Mucosa of gallbladder (tissue), 1 donor: ENCODE measurements around the gene FAM151B. TPM values are rescaled to one million over a fixed set of nuclear protein-coding genes. Genes with fewer than 3 reads are reported as not detected.
"Not testable (repeated sequence)": the region's sequence is repeated elsewhere in the genome, so short reads cannot be mapped to it uniquely, and the experiment has no call there.

Source experiments
- DNase-seq: peaks from one replicate; pipeline ENCODE4 v3.0.0-alpha.2; 2020; ENCODE audit warnings: low spot score
- total RNA-seq: library from RNA; stranded (reverse); gene quantifications from one replicate; pipeline ENCODE4 v1.2.1, GENCODE V29; 2021
- donor health status: DM: no; HTN: no; CAD: no.

The FAM151B gene
- total RNA-seq, 1 donor from 2014 or later = 3.0 TPM

DNA sequence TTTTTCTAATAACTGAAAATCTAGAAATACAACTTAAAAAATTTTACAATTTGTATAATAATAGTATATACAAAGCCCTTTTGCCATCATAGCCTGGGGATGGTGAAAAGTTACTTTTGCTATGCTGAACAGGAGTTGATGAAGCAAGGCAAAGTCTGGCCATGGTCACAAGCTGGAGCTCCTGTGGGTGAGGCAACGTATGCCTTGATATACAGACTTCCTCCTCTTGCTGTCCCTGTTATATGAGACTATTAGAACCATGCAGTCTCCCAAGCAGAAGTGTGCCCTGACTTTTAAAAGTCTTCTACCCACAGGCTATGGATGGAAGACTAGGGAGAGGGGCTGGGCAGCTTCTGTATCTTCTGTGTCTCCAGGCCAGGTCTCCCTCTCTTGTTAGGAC lies 15.7 kb downstream of the FAM151B start:
- no peak for DNase-seq

DNA sequence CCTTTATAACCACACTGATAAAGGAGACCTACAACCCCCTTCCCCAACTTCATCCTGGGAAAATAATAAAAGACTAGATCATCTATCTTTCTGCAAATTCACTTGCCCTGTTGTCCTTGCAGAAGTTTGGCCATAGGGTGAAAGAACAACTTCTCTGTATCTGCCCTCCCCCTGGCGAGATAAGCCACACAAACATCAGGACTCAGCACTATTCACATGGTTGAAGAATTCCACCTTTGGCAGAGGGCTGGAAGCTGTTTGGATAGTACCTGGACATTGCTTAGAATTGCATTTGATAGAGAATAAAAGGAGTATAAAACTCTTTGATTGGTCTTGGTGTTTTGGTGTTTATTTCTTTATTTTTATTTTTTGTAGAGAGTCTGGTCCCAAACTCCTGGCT lies 16.9 kb downstream of the FAM151B start:
- no peak for DNase-seq

DNA sequence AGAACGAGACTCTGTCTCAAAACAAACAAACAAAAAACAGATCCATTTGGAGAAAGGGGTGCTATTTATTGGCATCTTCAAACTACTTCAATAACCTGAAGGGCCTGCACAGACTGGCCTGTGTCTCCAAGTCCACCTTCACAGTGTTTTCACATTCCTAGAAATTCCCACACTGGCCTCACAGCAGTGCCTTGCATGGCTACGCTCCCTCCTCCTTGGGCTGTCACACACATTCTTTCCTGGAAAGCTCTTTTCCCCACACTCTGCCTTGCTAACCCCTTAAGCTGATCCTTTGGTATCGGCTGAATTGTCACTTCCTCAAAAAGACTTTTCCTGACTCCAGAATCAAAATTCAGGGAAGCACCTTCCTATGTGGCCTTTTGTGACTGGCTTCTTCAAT lies 19.8 kb downstream of the FAM151B start:
- no peak for DNase-seq

DNA sequence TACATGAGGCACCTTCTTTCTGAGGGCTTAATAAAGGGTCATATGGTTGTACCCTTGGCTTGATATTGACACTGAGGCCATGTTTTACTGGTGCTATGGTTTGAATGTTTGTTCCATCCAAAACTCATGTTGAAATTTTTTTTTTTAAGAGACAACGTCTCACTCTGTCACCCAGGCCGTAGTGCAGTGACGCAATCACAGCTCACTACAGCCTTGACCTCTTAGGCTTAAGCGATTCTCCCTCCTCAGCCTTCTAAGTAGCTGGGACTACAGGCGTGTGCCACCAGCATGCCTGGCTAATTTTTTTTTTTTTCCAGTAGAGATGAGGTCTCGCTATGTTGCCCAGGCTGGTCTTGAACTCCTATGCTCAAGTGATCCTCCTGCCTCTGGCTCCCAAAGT lies 20.9 kb downstream of the FAM151B start:
- no peak for DNase-seq

DNA sequence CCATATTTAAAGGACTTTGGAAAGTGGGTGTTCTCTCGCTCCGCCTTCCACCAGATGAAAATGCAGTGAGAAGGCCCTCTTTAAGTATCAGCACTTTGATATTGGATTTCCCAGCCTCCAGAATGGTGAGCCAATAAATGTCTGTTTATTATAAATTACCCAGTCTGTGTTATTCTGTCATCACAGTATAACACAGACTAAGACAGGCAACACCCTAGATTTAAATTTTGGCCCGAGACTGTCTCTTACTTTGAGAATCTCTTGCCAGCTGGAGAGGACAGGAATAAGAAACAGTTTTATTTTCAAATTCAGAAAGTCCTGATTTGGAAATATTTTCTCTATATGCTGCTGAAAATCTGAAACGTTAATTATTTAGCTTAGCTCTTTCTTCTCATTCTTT lies 21.5 kb downstream of the FAM151B start:
- no peak for DNase-seq

DNA sequence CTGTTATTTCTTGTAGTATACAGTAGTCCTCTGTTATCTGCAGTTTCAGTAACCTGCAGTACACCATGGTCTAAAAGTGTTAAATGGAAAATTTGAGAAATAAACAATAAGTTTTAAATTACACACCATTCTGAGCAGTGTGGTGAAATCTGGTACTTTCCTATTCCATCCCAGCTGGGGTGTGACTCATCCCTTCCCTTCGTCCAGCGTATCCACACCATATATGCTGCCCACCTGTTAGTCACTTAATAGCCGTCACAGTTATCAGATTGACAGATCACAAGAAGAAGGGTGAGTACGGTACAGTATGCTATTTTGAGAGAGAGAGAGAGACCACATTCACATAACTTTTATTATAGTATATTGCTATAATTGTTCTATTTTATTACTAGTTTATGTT lies 28.9 kb downstream of the FAM151B start:
- no peak for DNase-seq

DNA sequence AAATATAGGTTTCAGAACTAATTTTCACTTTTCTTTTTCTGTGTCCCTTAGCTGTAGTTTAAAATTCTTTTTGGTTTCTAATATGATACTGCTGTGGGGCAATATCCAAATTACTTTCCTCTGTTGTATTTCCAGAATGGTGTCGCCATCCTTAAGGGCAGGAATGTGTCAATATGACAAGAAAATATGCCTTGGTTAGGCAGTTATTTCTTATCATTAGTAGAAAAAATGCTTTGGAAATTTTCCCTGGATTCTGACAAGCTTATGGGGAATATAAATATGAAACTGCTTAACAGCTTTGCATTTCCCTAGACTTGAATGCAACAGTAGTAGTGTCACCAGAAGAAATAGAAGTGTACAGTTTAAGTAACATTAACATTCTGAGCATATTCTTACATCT lies 52.8 kb downstream of the FAM151B start:
- no peak for DNase-seq

DNA sequence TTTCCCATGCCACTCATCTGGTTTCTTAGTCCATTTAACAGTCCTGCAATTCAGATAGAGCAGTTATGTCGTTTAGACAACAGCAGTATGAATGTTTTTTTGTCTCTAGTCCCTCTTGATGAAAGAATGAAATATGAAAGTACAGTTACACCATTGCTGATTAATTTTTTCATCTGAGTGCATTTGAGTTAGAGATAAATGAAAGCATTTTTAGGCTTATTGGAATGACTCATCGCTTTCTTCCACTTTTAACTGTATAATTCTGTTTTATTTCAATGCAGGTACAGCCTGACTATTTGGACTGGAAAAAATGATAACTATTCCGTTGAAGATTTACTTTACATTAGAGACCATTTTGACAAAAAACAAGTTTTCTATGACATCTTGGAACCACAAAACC lies 53.5 kb downstream of the FAM151B start:
- DNase-seq = no peak

DNA sequence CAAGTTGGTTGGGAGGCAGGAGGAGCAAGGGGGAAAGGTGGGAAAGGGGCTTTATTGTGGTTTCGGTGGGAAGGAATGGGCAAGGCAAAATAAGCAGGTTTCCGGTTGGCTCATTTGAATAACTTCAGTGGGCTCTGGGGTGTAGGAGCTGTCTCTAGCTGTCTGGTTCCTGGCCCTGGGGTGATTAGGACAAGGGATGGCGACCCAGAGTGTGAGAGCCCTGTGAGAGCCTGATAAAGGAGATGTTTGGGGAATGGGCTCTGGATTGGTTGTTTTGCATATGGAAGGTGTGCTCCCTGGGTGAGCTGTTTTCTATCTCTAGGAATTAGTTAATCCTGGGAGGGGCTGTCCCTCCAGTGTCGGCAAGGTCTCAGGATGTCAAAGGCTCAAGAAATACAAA lies 66.7 kb downstream of the FAM151B start:
- DNase-seq = no peak

DNA sequence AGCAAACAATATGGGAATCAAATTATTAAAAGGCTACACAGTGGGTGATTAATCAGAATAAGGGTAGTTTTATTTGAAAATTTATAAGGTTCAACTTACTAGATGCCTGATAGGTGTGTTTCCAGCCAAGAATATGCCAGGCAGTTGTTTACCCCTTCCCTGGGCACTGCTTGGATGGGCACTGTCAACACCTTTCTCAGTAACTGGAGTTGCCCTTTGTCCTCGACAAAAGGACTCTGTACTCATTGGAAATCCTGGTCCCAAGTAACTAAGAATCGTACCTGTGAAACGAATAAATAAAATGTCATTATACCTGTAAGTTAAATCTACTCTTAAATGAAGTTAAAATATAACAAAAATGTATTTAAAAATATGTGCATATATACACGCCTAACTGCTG lies 67.2 kb downstream of the FAM151B start:
- no peak for DNase-seq

DNA sequence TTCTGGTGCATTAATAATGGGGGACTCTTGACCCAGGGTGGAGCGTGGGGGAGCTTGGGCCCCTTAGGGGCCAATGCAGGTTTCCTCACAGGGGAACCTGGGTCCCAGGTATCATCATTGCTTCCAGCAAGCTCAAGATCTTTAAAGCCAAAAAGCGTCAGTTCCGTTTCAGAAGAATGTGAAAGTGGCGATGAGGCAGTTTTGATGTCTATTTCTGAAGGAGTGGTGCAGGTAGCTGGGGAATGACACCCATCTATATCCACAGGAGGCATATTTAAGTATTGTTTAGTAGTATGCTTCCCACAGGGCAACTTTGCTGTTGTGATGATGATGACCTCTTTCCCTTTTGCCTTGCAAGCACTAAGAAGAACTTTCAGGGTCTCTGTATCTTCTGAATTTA lies 71.3 kb downstream of the FAM151B start:
- no peak for DNase-seq

DNA sequence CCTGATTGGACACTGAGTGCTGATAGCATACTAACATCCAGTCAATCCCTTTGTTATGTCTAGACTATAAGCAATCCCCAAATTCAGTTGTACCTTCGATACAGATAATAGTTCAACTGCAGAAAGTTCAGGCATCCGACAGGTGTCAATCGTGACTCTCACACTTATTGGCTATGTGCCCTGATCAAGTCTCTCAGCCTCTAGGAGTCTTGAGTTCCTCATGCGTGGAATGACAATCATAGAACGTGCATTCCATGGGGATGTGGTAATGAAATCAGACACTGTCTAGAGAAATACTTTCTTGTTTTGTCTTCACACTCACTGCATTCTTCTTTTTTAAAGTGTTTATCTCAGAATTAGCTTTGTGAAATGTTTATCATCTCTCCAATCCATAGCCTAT lies 77.4 kb downstream of the FAM151B start:
- no peak for DNase-seq

DNA sequence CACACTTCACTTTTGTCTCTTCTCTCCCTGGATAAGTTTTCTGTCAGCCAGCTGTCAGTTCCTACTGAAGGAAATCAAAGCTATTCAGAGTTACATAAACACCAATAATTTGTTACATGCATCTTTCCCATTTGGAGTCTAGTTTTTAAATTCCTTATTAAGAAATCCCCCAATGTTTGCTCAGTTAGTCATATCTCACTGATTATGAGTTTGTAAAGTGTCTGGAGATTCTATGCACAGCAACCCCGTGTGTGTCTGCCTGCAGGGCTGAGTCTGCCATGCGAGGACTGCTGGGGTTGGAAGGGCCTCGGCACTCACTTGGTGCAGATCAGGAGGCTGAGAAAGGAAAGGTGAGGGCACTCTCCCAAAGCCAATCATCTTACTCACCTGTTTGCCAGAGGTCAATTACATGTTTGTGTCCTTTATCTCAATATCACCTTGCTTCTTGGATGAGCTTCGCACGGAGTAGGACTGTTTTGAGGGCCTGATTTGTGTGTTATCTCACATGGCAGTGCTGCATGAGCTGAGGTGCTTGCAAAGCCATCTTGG lies 78.9 kb downstream of the FAM151B start:
- DNase-seq = no peak

DNA sequence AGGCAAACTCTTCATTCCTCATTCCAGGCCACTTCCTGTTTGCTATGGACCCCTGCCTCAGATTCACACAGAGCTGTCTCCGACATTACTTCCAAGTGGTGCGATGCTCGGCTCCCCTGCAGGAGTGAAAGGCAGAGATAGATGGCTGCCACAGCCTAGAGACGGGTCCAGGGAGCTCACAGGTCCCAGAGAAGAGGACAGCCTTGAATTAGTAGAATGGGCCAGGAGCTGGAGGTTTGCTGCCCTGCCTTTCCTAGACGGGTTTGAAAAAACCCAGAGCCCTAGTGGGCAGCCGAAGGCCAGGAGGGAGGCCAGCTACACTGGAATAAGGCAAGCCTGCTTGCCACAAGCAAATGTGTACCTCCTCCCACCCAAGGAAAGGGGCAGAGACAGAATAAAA lies 80.4 kb downstream of the FAM151B start:
- no peak for DNase-seq

DNA sequence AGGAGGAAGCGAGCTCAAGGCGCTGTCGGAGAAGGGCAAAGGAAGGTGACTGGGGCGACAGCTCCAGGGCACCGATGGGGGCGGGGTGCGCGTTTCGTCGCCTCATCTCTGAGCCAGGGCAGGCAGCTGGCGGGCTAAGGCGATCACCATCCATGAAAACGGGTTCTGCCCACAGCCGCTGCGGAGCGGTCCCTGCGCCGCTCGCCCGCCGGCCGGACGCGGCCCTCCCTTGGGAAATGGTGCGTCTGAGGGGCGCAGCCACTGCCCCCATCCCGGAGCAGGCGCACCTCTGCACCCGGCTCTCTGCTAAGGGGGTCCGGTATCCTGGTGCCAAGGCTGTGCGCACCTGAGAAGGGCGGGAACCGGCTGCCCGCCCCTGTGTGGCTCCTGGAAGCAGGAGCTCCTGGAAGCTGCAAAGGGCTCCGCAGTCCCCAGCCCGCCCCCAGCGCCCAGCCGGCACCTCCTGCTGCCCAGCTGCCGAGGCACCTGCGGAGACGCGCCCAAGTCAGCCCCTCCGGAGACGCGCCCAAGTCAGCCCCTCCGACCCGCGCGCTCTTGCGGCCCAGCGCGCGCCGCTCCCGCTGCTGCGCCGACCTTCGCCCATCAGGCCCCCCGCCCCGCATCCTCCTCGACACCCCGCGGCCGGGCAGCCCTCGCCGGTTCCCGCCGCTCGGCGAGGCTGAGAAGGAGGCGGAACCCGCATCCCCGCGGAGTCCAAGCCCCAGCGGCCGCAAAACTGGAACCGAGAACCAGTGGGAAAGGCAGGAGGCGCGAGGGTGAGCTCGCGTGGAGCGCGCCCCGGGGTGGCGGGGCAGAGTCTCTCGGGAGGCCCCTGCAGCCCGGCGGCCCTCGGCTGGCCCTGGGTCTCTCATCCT lies 81.4 kb downstream of the FAM151B start:
- no peak for DNase-seq

DNA sequence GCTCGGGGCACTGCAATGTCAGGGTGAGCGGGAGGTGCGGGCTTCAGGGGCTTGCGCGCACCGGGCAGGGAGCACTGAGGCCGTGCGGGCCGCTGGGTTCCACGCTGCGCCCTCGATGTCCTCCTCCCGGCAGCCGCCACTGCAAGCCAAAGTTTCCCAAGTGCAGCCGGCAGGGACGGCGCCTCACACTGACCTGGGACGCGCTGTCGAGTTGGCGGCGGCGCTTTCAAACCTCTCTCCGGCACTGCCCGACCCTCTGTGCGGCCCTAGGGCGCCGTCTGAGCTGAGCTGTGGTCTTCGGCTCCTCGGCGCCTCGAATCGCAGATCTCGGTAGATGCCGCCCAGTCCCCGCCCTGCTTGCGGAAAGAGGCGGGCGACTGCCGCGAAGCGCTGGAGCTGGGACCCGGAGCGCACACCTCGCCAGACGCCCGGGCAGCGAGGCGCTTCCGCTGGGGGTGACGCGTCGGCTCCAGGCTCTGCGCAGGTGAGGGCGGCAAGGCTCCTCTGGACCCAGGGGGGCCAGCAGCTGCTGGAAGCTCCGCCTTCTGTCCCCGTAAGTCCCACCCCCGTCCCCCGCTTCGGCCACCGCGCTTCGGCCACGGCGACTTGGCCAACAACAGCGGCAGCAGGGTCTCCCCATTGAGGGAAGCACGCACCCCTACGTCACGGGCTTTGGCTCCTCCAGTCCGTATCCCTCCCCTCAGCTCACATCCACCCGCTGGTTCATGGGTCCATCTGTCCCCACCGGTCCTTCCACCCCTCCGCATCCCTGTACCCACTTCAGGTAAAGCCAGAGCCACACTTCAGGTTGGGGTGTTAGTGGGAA lies 82.3 kb downstream of the FAM151B start, which contains the start of gene ANKRD34B:
Gene ANKRD34B, minus strand, starts transcription at position 320 of the 826 bp plus-strand sequence. CDS start 10,261 bp downstream, outside the sequence.
- DNase-seq = no peak

DNA sequence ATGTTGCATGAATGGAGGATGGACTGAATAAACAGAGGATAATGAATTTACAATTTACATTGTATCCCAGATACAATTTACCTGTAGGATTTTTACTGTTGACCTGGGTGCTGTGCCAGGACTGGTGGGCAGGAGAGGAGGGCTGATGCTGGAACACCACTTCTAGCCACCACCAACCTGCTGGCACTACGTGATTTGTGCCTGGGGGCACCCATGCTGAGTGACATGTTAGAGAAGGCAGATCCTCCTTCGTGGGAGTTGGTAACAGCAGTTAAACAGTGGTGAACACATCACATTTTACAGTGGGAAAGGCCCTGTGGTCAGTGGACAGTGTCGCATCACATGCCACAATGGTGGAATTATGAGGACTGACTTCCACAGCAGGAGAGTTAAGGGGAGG lies 85.2 kb downstream of the FAM151B start:
- no peak for DNase-seq

DNA sequence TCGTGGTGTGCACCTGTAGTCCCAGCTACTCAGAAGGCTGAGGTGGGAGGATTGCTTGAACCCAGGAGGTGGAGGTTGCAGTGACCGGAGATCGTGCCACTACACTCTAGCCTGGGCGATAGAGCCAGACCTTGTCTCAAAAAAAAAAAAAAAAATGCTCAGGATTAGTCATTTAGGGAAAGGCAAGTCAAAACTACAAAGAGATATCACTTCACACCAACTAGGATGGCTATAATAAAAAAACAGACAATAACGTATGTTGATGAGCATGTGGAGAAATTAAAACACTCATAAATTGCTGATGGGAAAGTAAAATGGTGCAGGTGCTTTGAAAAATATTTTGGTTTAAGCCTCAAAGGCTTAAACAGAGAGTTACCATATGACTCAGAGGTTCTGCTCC lies 88.5 kb downstream of the FAM151B start:
- DNase-seq = no peak

DNA sequence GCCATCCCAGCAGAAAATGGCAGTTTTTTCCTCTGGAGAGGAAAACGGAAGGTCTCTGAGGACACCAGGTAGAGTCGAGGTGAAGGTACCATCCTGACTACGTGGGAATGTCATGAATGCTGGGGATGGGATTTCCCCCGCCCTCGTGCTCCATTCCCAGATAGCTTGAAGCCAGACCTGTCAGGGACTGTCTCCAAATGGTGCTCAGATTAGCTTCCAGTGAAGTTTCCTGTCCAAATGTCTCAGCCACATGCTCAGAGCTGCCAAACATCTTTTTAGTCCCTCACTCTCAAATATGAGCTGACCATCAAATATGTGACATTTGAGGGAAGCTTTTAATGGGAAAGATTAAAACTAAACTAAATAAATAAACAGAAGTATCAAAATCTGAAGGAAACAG lies 89.8 kb downstream of the FAM151B start:
- DNase-seq = no peak

DNA sequence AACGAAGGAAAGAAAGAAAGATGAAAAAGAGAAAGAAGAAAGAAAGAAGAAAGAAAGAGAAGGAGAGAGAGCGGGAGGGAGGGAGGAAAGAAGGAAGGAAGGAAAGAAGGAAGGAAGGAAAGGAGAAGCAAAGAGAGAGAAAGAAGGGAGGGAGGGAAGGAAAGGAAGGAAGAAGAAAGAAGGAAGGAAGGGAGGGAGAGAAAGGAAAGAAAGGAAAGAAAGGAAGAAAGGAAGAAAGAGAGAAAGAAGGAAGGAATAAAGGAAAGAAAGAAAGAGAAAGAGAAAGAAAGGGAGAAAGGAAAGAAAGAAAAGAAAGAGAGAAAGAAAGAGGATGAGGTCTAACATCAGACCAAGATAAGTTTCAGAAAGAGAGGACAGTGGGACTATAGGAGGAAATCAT lies 91.2 kb downstream of the FAM151B start:
- no peak for DNase-seq

DNA sequence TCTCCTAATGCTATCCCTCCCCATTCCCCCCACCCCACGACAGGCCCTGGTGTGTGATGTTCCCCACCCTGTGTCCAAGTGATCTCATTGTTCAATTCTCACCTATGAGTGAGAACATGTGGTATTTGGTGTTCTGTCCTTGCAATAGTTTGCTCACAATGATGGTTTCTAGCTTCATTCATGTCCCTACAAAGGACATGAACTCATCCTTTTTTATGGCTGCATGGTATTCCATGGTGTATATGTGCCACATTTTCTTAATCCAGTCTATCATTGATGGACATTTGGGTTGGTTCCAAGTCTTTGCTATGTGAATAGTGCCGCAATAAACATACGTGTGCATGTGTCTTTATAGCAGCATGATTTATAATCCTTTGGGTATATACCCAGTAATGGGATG lies 92.4 kb downstream of the FAM151B start:
- not testable (repeated sequence) for DNase-seq

DNA sequence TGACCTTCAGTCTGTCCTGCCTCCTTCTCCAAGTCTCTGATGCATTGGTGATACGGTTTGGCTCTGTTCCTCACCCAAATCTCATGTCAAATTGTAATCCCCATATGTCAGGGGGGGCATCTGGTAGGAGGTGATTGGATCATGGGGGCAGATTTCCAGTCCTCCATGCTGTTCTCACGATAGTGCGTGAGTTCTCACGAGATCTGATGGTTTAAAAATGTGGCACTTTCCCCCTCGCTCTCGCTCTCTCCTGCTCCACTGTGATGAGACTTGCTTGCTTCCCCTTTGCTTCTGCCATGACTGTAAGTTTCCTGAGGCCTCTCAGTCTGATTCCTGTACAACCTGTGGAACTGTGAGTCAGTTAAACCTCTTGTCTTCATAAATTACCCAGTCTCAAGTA lies 96.9 kb downstream of the FAM151B start:
- no peak for DNase-seq
